Measurements from ENCODE around the gene ARID3A.

The ARID3A gene

DNA sequence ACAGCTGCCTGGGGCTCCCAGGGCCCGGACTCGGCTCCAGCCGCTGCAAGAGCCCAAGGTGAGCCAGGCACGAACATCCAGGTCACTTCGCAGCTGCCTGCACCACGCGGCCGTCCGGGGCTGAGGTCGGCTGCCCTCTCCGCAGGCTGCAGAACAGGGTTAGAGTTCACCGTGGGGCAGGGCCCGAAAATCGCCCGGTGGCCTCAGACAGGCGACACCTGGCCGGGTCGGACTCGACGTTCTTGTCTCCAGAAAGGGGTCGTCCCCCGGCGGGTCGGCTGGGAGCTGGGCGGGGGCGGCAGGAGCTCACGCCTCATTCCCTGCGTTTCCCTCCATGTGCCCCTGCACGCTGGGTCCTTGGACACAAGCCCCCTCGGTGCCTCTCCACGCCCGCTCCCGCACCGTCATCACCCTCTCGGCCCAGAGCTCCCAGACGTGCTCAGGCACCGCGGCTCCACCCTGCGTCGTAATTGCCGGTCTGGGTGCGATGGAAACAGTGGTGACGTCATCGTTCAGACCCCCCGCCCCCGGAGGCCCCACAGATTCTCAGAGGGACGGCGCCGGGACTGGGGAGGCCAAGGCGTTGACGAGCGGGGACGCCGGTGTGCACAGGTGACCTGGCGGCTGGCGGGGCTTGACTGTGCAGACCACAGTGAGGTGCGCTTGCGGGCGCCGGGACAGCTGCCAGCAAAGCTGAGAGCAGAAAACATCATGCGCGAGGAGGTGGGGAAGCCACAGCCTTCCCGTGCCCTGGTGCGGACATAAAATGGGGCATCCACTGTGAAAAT, 70.4 kb downstream of the ARID3A start:
- Histone ChIP-seq H3K4me3 (ENCODE audit: insufficient read depth, low read depth, low read length) (no peak overlapping the region), H3K36me3 (ENCODE audit: control insufficient read depth, insufficient read depth, low read length) (peaks cover 8% of the 10 kb centered on the region), H3K4me1 (ENCODE audit: control insufficient read depth, insufficient read depth, low read length) (peaks cover 4% of the 10 kb centered on the region), H3K9me3 (ENCODE audit: control insufficient read depth, low read length) (no peaks in the 10 kb centered on the region), H3K27me3 (ENCODE audit: control insufficient read depth, insufficient read depth, low read length, poor library complexity, severe bottlenecking) (peaks cover 56% of the 10 kb centered on the region), H3K27ac (ENCODE audit: insufficient read depth, low read depth, low read length, poor library complexity, severe bottlenecking) (no peak overlapping the region)
- WGBS, 2 experiments = 57 to 60% methylated on average over 64 of the region's 64 CpGs

DNA sequence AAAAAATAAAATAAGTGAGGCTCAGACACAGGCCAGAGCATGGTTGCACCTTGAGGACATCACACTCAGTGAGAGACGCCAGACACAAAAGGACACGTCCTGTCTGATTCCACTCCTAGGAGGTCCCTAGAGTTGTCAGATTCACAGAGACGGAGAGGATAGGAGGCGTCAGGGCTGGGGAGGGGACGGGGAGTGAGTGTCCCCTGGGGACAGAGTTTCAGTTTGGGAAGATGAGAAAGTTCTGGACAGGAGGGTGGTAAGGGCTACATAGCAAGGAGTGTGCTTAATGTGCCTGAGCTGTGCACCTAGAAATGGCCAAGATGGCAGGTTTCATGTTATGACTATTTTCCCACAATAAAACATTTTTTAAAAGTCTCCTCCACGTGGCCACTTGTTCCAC, 72.2 kb downstream of the ARID3A start:
- 63 to 64% methylated on average over 6 of the region's 6 CpGs for WGBS, 2 experiments
- H3K4me3 ChIP-seq (ENCODE audit: insufficient read depth, low read depth, low read length) = no peak overlapping the region
- peaks cover 71% of the 10 kb centered on the region for H3K27me3 ChIP-seq (ENCODE audit: control insufficient read depth, insufficient read depth, low read length, poor library complexity, severe bottlenecking)
- peaks cover 4% of the 10 kb centered on the region for H3K4me1 ChIP-seq (ENCODE audit: control insufficient read depth, insufficient read depth, low read length)
- no peaks in the 10 kb centered on the region for H3K9me3 ChIP-seq (ENCODE audit: control insufficient read depth, low read length)
- H3K27ac ChIP-seq (ENCODE audit: insufficient read depth, low read depth, low read length, poor library complexity, severe bottlenecking) = no peak overlapping the region
- H3K36me3 ChIP-seq (ENCODE audit: control insufficient read depth, insufficient read depth, low read length) = no peaks in the 10 kb centered on the region

DNA sequence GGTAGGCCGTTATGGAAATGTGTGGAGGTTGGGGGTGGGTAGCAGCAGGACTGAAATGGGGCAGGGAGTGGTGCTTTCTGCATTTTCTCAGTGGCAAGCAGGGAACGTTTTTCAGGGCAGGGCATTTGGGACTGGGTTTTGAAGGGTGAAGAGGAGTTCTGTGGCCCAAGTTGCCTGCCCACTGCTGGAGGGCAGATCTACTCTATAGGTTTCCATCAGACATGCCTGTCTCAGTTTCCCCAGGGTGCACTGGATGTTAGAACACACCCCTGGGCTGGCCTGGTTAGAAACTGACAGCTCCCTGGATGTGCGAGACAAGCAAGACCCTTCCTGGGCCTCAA, 73.5 kb downstream of the ARID3A start:
- peaks cover 71% of the 10 kb centered on the region for H3K27me3 ChIP-seq (ENCODE audit: control insufficient read depth, insufficient read depth, low read length, poor library complexity, severe bottlenecking)
- no peaks in the 10 kb centered on the region for H3K9me3 ChIP-seq (ENCODE audit: control insufficient read depth, low read length)
- peaks cover 4% of the 10 kb centered on the region for H3K4me1 ChIP-seq (ENCODE audit: control insufficient read depth, insufficient read depth, low read length)
- no peaks in the 10 kb centered on the region for H3K36me3 ChIP-seq (ENCODE audit: control insufficient read depth, insufficient read depth, low read length)
- H3K4me3 ChIP-seq (ENCODE audit: insufficient read depth, low read depth, low read length) = no peak overlapping the region
- WGBS, 2 experiments = 74% methylated on average over 3 of the region's 3 CpGs
- no peak overlapping the region for H3K27ac ChIP-seq (ENCODE audit: insufficient read depth, low read depth, low read length, poor library complexity, severe bottlenecking)

DNA sequence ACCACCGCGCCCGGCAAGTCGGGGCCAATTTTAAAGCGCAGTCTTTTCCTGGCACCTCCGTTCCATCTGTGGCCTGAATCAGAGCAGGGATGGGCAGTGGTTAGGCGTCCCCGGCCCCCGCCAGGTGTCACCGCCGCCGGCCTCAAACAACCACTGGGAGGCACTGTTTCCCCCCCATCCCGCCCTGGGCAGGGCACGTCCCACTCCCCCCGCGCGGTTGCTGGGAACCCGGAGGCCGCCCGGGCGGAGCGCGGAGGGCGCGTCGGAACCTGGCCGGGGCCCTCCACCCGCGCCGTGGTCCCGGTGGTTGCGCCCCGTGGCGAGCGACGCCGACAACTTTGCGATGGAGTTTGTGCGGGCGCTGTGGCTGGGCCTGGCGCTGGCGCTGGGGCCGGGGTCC, 74.3 kb downstream of the ARID3A start, which contains the start of gene GRIN3B:
Gene GRIN3B, plus strand, starts transcription at position 325 of the 400 bp plus-strand sequence. Its CDS starts 19 bp downstream, at position 344.
- H3K27ac ChIP-seq (ENCODE audit: insufficient read depth, low read depth, low read length, poor library complexity, severe bottlenecking) = no peak within 1 kb of the TSS
- H3K36me3 ChIP-seq (ENCODE audit: control insufficient read depth, insufficient read depth, low read length) = no peaks in the 10 kb centered on the region
- peaks cover 71% of the 10 kb centered on the region for H3K27me3 ChIP-seq (ENCODE audit: control insufficient read depth, insufficient read depth, low read length, poor library complexity, severe bottlenecking)
- WGBS, 2 experiments = 4 to 5% methylated on average over 43 of the region's 43 CpGs
- peaks cover 4% of the 10 kb centered on the region for H3K4me1 ChIP-seq (ENCODE audit: control insufficient read depth, insufficient read depth, low read length)
- H3K9me3 ChIP-seq (ENCODE audit: control insufficient read depth, low read length) = no peaks in the 10 kb centered on the region
- peak within 1 kb of the TSS; percentile 29 for H3K4me3 ChIP-seq (ENCODE audit: insufficient read depth, low read depth, low read length)

DNA sequence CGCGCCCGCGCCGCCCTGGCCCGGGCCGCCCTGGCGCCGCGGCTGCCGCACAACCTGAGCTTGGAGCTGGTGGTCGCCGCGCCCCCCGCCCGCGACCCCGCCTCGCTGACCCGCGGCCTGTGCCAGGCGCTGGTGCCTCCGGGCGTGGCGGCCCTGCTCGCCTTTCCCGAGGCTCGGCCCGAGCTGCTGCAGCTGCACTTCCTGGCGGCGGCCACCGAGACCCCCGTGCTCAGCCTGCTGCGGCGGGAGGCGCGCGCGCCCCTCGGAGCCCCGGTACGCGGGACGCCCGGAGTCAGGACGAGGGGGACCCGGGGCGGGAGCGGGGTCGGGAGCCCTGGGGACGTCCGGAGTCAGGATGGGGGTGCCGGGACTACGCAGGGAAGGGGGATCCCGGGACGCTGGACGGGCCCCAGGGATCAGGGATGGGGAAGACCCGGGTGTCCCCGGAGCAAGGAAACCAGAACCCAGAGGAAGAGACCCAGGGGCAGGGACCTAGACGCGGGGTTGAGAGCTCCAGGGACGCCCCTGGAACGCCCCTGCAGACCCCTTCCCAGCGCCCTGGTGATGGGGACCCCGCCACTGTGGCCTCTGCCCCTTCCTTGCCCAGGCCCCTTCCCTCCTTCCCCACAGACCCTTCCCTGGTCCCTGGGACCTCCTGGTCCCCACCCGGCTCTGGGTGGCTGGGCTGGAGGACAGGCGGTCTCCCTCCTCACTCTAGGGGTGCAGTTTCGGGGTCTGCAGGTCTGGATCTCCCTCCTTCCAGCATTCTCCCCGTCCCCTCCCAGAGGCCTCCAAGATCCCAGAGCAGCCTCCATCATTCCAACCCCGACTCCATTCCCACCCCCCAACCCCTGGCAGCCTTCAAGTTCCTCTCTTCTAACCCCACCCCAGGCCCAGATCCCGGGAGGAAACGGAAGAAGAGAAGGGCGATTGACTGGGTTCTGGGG, 75.0 kb downstream of the ARID3A start:
- H3K36me3 ChIP-seq (ENCODE audit: control insufficient read depth, insufficient read depth, low read length) = no peaks in the 10 kb centered on the region
- peaks cover 69% of the 10 kb centered on the region for H3K27me3 ChIP-seq (ENCODE audit: control insufficient read depth, insufficient read depth, low read length, poor library complexity, severe bottlenecking)
- peaks cover 4% of the 10 kb centered on the region for H3K4me1 ChIP-seq (ENCODE audit: control insufficient read depth, insufficient read depth, low read length)
- no peak overlapping the region for H3K27ac ChIP-seq (ENCODE audit: insufficient read depth, low read depth, low read length, poor library complexity, severe bottlenecking)
- 10 to 11% methylated on average over 73 of the region's 73 CpGs for WGBS, 2 experiments
- H3K9me3 ChIP-seq (ENCODE audit: control insufficient read depth, low read length) = no peaks in the 10 kb centered on the region
- H3K4me3 ChIP-seq (ENCODE audit: insufficient read depth, low read depth, low read length) = peak overlapping the region; percentile 29

DNA sequence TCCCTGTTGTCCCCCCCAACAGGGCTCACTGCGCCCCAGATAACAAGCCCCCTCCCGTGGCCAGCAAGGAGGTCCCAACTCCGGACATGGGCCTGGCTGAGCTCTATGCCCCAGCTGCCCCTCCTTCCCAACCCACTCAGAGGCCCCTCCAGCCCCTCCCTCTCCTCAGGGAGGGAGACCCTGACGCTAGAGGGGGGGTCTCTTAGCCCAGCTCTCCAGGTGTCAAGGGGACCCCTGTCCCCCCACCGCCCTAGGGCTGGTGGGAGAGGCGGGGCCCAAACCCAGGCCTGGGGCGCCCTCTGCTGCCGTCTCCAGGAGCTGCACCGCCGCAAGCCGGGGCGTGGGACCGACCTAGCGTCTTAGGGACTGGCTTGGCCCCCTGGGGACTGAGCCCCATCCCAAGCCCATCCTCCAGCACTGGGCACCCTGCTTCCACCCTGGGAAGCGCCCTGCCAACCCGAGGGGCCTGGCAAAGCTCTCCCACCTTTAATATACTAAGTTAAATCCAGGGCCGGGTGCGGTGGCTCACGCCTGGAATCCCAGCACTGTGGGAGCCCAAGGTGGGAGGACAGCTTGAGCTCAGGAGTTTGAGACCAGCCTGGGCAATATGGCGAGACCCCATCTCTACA, 75.8 kb downstream of the ARID3A start:
- H3K27ac ChIP-seq (ENCODE audit: insufficient read depth, low read depth, low read length, poor library complexity, severe bottlenecking) = no peak overlapping the region
- H3K27me3 ChIP-seq (ENCODE audit: control insufficient read depth, insufficient read depth, low read length, poor library complexity, severe bottlenecking) = peaks cover 61% of the 10 kb centered on the region
- H3K9me3 ChIP-seq (ENCODE audit: control insufficient read depth, low read length) = no peaks in the 10 kb centered on the region
- H3K4me3 ChIP-seq (ENCODE audit: insufficient read depth, low read depth, low read length) = no peak overlapping the region
- no peaks in the 10 kb centered on the region for H3K4me1 ChIP-seq (ENCODE audit: control insufficient read depth, insufficient read depth, low read length)
- H3K36me3 ChIP-seq (ENCODE audit: control insufficient read depth, insufficient read depth, low read length) = no peaks in the 10 kb centered on the region
- WGBS, 2 experiments = 18 to 20% methylated on average over 20 of the region's 20 CpGs

DNA sequence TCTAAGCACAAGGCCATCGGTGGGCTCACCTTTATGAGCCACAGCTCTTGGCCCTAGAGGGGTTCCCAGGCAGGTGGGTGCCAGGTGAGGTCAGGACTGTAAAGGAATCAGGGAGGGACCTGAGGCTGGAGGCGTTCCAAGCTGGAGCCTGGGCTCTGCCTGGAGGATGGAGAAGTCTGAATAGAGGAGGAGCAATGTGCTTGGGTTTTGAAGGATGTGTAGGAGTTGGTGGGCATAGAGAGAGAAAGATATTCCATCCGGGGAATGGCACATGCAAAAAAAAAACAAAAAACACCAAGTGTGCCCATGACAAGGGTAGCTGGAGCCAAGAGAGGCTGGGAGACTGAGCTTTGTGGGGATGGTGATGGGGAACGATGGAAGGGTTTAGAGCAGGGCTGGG, 76.8 kb downstream of the ARID3A start:
- Histone ChIP-seq H3K27me3 (ENCODE audit: control insufficient read depth, insufficient read depth, low read length, poor library complexity, severe bottlenecking) (peaks cover 51% of the 10 kb centered on the region), H3K27ac (ENCODE audit: insufficient read depth, low read depth, low read length, poor library complexity, severe bottlenecking) (no peak overlapping the region), H3K4me3 (ENCODE audit: insufficient read depth, low read depth, low read length) (no peak overlapping the region), H3K9me3 (ENCODE audit: control insufficient read depth, low read length) (no peaks in the 10 kb centered on the region), H3K4me1 (ENCODE audit: control insufficient read depth, insufficient read depth, low read length) (no peaks in the 10 kb centered on the region), H3K36me3 (ENCODE audit: control insufficient read depth, insufficient read depth, low read length) (no peaks in the 10 kb centered on the region)
- WGBS, 2 experiments = 76 to 83% methylated on average over 4 of the region's 4 CpGs

DNA sequence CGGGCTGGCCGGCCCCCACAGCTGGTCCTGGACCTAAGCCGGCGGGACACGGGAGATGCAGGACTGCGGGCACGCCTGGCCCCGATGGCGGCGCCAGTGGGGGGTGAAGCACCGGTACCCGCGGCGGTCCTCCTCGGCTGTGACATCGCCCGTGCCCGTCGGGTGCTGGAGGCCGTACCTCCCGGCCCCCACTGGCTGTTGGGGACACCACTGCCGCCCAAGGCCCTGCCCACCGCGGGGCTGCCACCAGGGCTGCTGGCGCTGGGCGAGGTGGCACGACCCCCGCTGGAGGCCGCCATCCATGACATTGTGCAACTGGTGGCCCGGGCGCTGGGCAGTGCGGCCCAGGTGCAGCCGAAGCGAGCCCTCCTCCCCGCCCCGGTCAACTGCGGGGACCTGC, 77.4 kb downstream of the ARID3A start:
- Histone ChIP-seq H3K36me3 (ENCODE audit: control insufficient read depth, insufficient read depth, low read length) (no peaks in the 10 kb centered on the region), H3K4me3 (ENCODE audit: insufficient read depth, low read depth, low read length) (no peak overlapping the region), H3K27ac (ENCODE audit: insufficient read depth, low read depth, low read length, poor library complexity, severe bottlenecking) (no peak overlapping the region), H3K27me3 (ENCODE audit: control insufficient read depth, insufficient read depth, low read length, poor library complexity, severe bottlenecking) (peaks cover 45% of the 10 kb centered on the region), H3K9me3 (ENCODE audit: control insufficient read depth, low read length) (no peaks in the 10 kb centered on the region), H3K4me1 (ENCODE audit: control insufficient read depth, insufficient read depth, low read length) (no peaks in the 10 kb centered on the region)
- 91 to 92% methylated on average over 37 of the region's 37 CpGs for WGBS, 2 experiments

DNA sequence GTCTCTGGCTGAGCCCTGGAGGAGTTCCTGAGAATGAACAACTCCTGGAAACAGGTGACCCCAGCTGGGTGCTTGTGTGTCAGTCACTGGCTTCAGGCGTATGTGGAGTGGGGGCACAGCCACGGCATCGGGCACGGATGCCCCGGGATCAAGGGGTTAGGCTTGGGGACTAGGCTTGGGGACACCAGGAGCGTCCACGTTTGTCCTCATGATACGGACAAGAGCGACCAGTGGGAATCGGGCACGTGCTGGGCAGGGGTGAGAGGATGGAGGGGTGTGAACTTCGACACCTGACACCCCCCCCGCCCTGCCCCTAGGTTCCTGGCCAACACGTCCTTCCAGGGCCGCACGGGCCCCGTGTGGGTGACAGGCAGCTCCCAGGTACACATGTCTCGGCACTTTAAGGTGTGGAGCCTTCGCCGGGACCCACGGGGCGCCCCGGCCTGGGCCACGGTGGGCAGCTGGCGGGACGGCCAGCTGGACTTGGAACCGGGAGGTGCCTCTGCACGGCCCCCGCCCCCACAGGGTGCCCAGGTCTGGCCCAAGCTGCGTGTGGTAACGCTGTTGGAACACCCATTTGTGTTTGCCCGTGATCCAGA, 78.5 kb downstream of the ARID3A start:
- WGBS, 2 experiments = 88% methylated on average over 32 of the region's 32 CpGs
- Histone ChIP-seq H3K9me3 (ENCODE audit: control insufficient read depth, low read length) (no peaks in the 10 kb centered on the region), H3K4me1 (ENCODE audit: control insufficient read depth, insufficient read depth, low read length) (no peaks in the 10 kb centered on the region), H3K36me3 (ENCODE audit: control insufficient read depth, insufficient read depth, low read length) (no peaks in the 10 kb centered on the region), H3K27me3 (ENCODE audit: control insufficient read depth, insufficient read depth, low read length, poor library complexity, severe bottlenecking) (peaks cover 34% of the 10 kb centered on the region), H3K4me3 (ENCODE audit: insufficient read depth, low read depth, low read length) (no peak overlapping the region), H3K27ac (ENCODE audit: insufficient read depth, low read depth, low read length, poor library complexity, severe bottlenecking) (no peak overlapping the region)

Data from ectodermal cell (in vitro differentiated cells).